ENCODE data around the gene KCNV2. TPM values are rescaled to one million over a fixed set of nuclear protein-coding genes. Genes with fewer than 3 reads are reported as not detected.
A peak's percentile ranks its signal among the peaks of the same experiment; 100 is the strongest.

KCNV2 gene
- total and polyA plus RNA-seq, 5 experiments from 2014 or later, result not detected

- peaks cover 0 to 4% (median 1%) of the 10 kb centered on the region in 4 donors for H3K4me1 Mint-ChIP-seq
- ATAC-seq (no peak), DNase-seq (no peak)
- H3K4me3 Mint-ChIP-seq, result no peak overlapping the region
- peaks cover 14 to 75% (median 37%) of the 10 kb centered on the region in 9 donors for H3K9me3 Mint-ChIP-seq
- H3K27me3 Mint-ChIP-seq, result no peaks in the 10 kb centered on the region
- POLR2A ChIA-PET, result no interaction called here
- H3K27ac Mint-ChIP-seq, result peak overlapping the region in 1 of 10 donors; percentile 59
- peaks cover 82 to 98% (median 96%) of the 10 kb centered on the region in 3 donors for H3K36me3 Mint-ChIP-seq
Observed at GRCh38 chr9:2777454-2777853, 60.1 kb downstream of the KCNV2 start.

GRCh38 chr9:2778816-2779215 is 61.5 kb downstream of the KCNV2 start:
- peaks cover 0 to 2% (median 1%) of the 10 kb centered on the region in 4 donors for H3K4me1 Mint-ChIP-seq
- H3K9me3 Mint-ChIP-seq, result peaks cover 12 to 64% (median 32%) of the 10 kb centered on the region in 9 donors
- H3K27ac Mint-ChIP-seq, result peak overlapping the region in 1 of 10 donors; percentile 31
- H3K27me3 Mint-ChIP-seq, result no peaks in the 10 kb centered on the region
- peaks cover 79 to 97% (median 95%) of the 10 kb centered on the region in 3 donors for H3K36me3 Mint-ChIP-seq
- POLR2A ChIA-PET, result no interaction called here
- DNase-seq, result no peak
- no peak for ATAC-seq
- no peak overlapping the region for H3K4me3 Mint-ChIP-seq

Other genes with a start within 250 kb of the KCNV2 start
- under 1 TPM in 1 of 2 experiments, not detected in 1; 0.16 TPM for gene VLDLR, start 95.7 kb upstream of the KCNV2 start, total RNA-seq
- gene VLDLR, start 95.7 kb upstream of the KCNV2 start, polyA plus RNA-seq, result under 1 TPM in 1 of 3 donors, not detected in 2; 0.35 TPM
- 10 to 100 TPM; 42.1 to 43.1 TPM for gene PUM3, start 126.6 kb downstream of the KCNV2 start, total RNA-seq
- gene PUM3, start 126.6 kb downstream of the KCNV2 start, polyA plus RNA-seq, result 10 to 100 TPM; 20.0 to 20.2 (median 20.1) TPM